GM19193 (cell line): ENCODE data around the gene RRAGA.

ENCODE experiments used
- POLR2A ChIP-seq: IDR thresholded peaks from 4 replicates; pipeline ENCODE4 v1.6.1; 2011; ENCODE audit not compliant: insufficient read depth, insufficient read length; ENCODE audit errors: extremely low read depth

The RRAGA gene

GRCh38 chr9:19049917-19050636 is 850 bp downstream of the RRAGA start:
- no peak for TF ChIP-seq POLR2A

- no peak for TF ChIP-seq POLR2A
Measured at GRCh38 chr9:19050637-19051591, 1.7 kb downstream of the RRAGA start.

DNA sequence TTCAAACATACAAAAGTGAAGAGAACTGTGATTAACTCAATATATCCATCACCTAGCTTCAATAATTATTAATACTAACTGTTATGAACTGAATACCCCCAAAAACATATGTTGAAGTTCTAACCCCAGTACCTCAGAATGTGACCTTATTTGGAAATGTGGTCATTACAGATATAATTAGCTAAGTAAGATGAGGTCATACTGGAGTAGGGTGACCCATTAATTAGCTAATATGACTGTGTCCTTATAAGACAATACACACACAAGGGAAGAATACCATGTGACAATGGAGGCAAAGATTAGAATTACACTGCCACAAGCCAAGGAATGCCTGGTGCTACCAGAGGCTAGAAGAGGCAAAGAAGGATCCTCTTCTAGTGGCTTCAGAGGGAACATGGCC is 7.8 kb downstream of the RRAGA start:
- no peak for TF ChIP-seq POLR2A

DNA sequence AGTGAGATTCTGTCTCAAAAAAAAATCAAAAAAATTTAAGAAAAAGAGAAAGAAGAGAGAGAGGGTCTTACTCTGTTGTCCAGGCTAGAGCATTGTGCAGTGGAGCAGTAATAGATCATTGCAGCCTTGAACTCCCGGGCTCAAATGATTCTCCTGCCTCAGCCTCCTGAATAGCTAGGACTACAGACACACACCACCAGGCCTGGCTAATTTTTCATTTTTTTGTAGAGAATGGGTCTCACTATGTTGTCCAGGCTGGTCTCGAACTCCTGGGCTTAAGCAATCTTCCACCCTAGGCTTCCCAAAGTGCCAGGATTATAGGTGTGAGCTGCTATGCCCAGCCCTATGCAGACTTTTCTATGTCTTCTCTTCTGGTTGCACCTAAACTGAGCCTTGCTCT is 25.0 kb downstream of the RRAGA start:
- no peak for TF ChIP-seq POLR2A

GRCh38 chr9:19074836-19075235 is 25.6 kb downstream of the RRAGA start:
- no peak for TF ChIP-seq POLR2A

- TF ChIP-seq POLR2A = no peak
Measured at GRCh38 chr9:19085295-19085694, 36.1 kb downstream of the RRAGA start.

DNA sequence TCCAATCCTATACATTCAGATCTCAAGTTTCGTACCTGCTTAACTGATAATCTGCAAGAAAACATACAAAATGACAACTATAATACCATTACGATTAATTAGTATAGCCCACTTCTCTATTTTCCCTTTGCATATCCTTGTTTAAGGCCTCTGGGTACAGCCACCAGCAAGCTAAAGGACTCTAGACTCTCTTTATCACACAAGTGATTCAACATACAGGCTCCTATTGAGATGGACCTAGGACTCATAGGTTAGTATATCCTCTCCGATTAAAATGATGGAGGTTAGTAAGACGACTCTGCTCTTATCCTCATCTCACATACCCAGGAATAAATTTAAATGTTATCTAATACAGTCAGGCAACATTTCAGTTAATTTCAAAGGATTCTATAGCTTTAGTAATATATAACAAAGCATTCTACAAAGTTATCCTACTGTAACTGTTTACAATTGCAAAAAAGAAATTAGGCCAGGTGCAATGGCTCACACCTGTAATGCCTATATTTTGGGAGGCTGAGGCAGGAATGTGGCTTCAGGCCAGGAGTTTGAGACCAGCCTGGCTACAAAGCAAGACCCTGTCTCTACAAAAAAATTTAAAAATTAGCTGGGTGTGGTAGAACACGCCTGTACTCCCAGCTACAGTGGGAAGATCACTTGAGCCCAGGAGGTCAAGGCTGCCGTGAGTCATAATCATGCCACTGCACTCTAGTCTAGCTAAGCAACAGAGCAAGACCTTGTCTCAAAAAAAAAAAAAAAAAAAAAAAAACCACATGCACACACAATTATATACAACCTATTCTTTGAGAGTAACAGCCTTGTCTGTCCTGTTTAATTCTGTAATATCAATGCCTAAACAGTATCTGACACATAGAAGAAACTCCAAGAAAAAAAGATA is 38.1 kb downstream of the RRAGA start:
- TF ChIP-seq POLR2A = no peak
